ENCODE results near the gene ADA. TPM values are rescaled to one million over a fixed set of nuclear protein-coding genes. Genes with fewer than 3 reads are reported as not detected.

The ADA gene
- total and polyA plus RNA-seq, 8 donors = 2.3 to 165 (median 40.3) TPM

DNA sequence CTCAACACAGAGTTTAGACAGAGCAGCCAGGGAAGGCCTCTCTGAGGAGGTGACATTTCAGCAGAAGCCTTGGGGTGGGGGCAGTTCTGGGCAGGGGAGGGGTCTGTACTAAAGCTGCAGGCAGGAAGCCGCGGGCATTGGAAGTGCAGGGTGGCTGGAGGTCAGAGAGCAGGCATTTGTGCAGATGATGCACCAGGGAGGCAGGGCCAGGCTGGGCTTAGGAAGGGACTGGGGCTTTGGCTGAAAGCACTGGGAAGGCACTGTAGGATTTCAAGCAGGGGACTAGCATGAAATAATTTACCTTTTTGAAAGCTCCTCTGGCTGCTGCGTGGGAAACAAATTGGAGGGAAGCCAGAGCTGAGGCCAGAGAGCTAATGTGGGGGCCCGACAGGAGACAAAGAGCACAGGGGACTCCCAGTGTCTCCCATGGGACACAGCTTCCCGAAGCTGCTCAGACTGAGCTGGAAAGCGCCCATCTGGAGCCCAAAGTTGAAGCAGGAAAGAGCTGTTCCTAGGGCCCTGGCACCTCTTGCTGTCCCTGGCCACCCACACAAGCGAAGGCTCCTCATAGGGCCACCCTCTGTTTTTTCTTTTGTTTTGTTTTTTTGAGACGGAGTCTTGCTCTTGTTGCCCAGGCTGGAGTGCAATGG is 19.3 kb downstream of the ADA start:
- intact Hi-C loops (cut with DNase I; ENCODE audit: low total_unique reads) = no loop called here
- no peaks in the 10 kb centered on the region for H3K9me3 ChIP-seq
- WGBS, 5 donors = 68 to 80% (median 73%) methylated on average over 8 of the region's 8 CpGs
- peaks cover 7 to 38% (median 36%) of the 10 kb centered on the region in 4 donors for H3K36me3 ChIP-seq
- peak overlapping the region in 2 of 5 donors; percentile 8 to 65 for H3K27ac ChIP-seq
- H3K27me3 ChIP-seq = no peaks in the 10 kb centered on the region
- TF ChIP-seq, protein P1, sequence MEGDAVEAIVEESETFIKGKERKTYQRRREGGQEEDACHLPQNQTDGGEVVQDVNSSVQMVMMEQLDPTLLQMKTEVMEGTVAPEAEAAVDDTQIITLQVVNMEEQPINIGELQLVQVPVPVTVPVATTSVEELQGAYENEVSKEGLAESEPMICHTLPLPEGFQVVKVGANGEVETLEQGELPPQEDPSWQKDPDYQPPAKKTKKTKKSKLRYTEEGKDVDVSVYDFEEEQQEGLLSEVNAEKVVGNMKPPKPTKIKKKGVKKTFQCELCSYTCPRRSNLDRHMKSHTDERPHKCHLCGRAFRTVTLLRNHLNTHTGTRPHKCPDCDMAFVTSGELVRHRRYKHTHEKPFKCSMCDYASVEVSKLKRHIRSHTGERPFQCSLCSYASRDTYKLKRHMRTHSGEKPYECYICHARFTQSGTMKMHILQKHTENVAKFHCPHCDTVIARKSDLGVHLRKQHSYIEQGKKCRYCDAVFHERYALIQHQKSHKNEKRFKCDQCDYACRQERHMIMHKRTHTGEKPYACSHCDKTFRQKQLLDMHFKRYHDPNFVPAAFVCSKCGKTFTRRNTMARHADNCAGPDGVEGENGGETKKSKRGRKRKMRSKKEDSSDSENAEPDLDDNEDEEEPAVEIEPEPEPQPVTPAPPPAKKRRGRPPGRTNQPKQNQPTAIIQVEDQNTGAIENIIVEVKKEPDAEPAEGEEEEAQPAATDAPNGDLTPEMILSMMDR (IDR thresholded peaks at IDR 0.05) = no peak
- TF ChIP-seq POLR2AphosphoS5 (IDR thresholded peaks at IDR 0.05) = no peak
- TF ChIP-seq POLR2A (IDR thresholded peaks at IDR 0.05) = no peak
- TF ChIP-seq EP300 (IDR thresholded peaks at IDR 0.05) = no peak
- peaks cover 11 to 46% (median 26%) of the 10 kb centered on the region in 4 donors for H3K4me1 ChIP-seq
- no peak for DNase-seq
- H3K4me3 ChIP-seq = no peak overlapping the region

- Histone ChIP-seq H3K4me1 (peaks cover 11 to 41% (median 26%) of the 10 kb centered on the region in 4 donors), H3K36me3 (peaks cover 7 to 51% (median 44%) of the 10 kb centered on the region in 4 donors), H3K9me3 (no peaks in the 10 kb centered on the region), H3K27ac (no peak overlapping the region), H3K4me3 (no peak overlapping the region), H3K27me3 (no peaks in the 10 kb centered on the region)
- TF ChIP-seq, protein P1 (IDR thresholded peaks at IDR 0.05) = no peak
- TF ChIP-seq POLR2AphosphoS5 (IDR thresholded peaks at IDR 0.05) (no peak), POLR2A (IDR thresholded peaks at IDR 0.05) (no peak), EP300 (IDR thresholded peaks at IDR 0.05) (no peak)
- DNase-seq = no peak
- intact Hi-C loops (cut with DNase I; ENCODE audit: low total_unique reads) = no loop called here
- 93 to 96% (median 96%) methylated on average over 5 of the region's 5 CpGs for WGBS, 5 donors
Observed at GRCh38 chr20:44630297-44630696, 21.2 kb downstream of the ADA start.

GRCh38 chr20:44629542-44629941 is 22.0 kb downstream of the ADA start:
- Histone ChIP-seq H3K9me3 (no peaks in the 10 kb centered on the region), H3K27ac (no peak overlapping the region), H3K4me1 (peaks cover 10 to 41% (median 25%) of the 10 kb centered on the region in 4 donors), H3K36me3 (peaks cover under 1 to 51% (median 43%) of the 10 kb centered on the region in 4 donors), H3K27me3 (no peaks in the 10 kb centered on the region), H3K4me3 (no peak overlapping the region)
- peak in 1 of 2 donors; percentile 35 for DNase-seq
- no peak for TF ChIP-seq POLR2AphosphoS5 (IDR thresholded peaks at IDR 0.05)
- TF ChIP-seq POLR2A (IDR thresholded peaks at IDR 0.05) = no peak
- 47 to 76% (median 57%) methylated on average over 8 to 10 of the region's 10 CpGs for WGBS, 5 donors
- intact Hi-C loops (cut with DNase I; ENCODE audit: low total_unique reads) = no loop called here

DNA sequence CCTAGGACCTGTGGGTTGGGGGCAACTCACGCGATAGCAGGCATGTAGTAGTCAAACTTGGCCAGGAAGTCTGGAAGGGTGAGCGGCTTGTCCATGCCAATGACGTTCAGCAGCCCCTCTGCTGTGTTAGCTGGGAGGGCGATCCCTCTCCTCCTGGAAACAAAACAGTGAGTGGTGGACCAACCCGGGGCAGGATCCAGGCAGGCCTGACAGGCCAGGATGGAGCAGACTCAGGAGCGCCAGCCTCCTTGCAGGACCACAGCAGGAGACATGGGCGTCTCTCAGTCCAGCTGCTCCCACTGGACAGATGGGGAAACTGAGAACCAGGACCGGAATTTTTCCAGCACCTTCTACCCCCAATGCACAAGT is 22.5 kb downstream of the ADA start:
- WGBS, 5 donors = 79 to 91% (median 87%) methylated on average over 4 to 9 of the region's 9 CpGs
- Histone ChIP-seq H3K27ac (no peak overlapping the region), H3K4me3 (no peak overlapping the region), H3K27me3 (no peaks in the 10 kb centered on the region), H3K9me3 (no peaks in the 10 kb centered on the region), H3K4me1 (peaks cover 4 to 36% (median 21%) of the 10 kb centered on the region in 4 donors), H3K36me3 (peaks cover 0 to 51% (median 46%) of the 10 kb centered on the region in 4 donors)
- intact Hi-C loops (cut with DNase I; ENCODE audit: low total_unique reads) = no loop called here
- DNase-seq = no peak
- no peak for TF ChIP-seq POLR2AphosphoS5 (IDR thresholded peaks at IDR 0.05)
- TF ChIP-seq, protein P1 (IDR thresholded peaks at IDR 0.05) = no peak
- TF ChIP-seq EP300 (IDR thresholded peaks at IDR 0.05) = no peak
- no peak for TF ChIP-seq POLR2A (IDR thresholded peaks at IDR 0.05)
